Choroid plexus epithelial cell (primary cell): Measurements from ENCODE around the gene PPP1R27.
A peak's percentile ranks its signal among the peaks of the same experiment; 100 is the strongest.

ENCODE experiments used
- DNase-seq: peaks from one replicate; pipeline ENCODE4 v3.0.0-alpha.2; 2010; ENCODE audit warnings: low read depth
- H3K4me3 ChIP-seq: 2 replicates; pipeline ENCODE4 v1.5.1; 2011; ENCODE audit warnings: low read depth, mild to moderate bottlenecking, control low read depth, low read length, moderate library complexity
- CTCF ChIP-seq: conservative IDR thresholded peaks from 2 replicates; pipeline ENCODE4 v1.5.1; 2011; ENCODE audit warnings: low read depth, mild to moderate bottlenecking, control low read depth, inconsistent platforms, low read length, moderate library complexity

PPP1R27 gene

GRCh38 chr17:81859906-81860755, 25.3 kb upstream of the PPP1R27 start, which contains the start of gene P4HB:
P4HB (minus strand) TSS chr17:81860535; CDS start chr17:81860471, 64 bp downstream.
- DNase-seq, result no peak

DNA sequence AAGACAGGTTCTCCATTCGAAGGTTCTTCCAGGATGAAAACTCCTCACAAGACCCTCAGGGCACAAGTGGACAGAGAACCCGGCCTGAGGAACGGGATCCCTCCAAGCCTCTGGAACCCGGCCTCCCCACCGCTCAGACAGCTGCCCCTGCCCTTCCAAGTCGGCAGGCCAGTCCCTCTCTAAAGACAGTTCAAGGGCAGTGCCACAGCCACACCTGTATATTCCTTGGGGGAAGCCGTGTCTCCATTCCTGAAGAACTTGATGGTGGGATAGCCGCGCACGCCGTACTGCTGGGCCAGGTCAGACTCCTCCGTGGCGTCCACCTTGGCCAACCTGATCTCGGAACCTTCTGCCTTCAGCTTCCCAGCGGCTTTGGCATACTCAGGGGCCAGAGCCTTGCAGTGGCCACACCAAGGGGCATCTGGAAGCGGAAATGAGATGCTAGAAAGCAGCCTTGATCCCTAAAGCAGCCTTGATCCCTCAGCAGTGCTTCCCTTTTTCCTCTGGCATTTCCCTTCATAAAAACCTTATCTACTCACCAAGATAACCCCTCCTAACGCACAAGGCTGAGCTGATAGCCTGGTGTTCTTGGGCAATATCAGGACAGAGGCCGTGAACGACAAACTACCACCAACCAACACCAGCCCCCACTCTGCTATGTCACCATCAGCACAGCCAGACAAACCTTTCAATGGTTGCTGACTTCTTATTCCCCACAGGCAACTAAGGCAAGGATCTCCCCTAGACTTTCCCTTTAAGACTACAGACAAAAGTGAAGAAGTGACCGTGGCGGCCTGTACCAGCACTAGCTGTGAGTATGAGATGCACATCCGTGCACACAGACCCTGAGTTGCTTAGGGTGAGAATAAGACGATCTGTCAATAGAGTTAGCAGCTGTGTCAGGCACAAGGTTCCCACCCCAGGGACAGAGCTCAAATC, 24.4 kb upstream of the PPP1R27 start:
- TF ChIP-seq CTCF, result no peak
- DNase-seq, result peak; percentile 47
- peak overlapping the region; percentile 87 for H3K4me3 ChIP-seq

More at GRCh38 chr17:81859906-81860755, 25.3 kb upstream of the PPP1R27 start, which contains the start of gene P4HB:
- peak within 1 kb of the TSS; percentile 87 for H3K4me3 ChIP-seq
- no peak for TF ChIP-seq CTCF

DNA sequence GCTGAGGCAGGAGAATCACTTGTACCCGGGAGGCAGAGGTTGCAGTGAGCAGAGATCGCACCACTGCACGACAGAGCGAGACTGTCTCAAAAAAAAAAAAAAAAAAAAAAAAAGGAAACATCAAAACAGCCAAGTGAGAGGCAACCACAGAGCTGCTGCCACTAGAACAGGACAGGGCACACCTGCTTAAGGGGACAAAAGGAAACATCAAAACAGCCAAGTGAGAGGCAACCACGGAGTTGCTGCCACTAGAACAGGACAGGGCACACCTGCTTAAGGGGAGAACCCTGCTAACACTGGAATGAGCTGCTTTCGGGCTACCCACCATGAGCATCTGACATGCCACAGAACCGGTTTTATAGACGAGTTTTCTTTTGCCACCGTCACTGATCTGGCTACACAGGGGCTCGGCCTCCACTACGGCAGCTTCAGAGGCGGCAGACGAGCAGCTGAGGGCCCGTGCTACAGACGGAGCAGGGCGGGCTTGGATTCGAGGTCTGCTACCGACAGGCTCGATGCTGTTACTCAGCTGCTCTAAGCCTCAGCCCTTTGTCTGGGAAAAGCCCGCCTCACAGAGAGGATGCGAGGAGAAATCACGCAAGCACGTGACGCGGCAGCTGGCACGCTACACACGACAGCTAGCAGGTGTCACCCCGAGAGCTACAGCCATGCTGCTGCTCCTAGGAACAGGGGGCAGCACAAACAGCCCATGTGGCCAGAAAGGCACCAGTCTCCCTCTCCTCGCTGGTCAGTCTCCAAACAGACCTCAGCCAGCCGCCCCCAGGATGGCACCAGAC, 23.5 kb upstream of the PPP1R27 start:
- H3K4me3 ChIP-seq, result peak overlapping the region; percentile 87
- no peak for TF ChIP-seq CTCF
- DNase-seq, result no peak

GRCh38 chr17:81854974-81855774, 20.3 kb upstream of the PPP1R27 start:
- no peak overlapping the region for H3K4me3 ChIP-seq
- peak; percentile 18 for TF ChIP-seq CTCF

DNA sequence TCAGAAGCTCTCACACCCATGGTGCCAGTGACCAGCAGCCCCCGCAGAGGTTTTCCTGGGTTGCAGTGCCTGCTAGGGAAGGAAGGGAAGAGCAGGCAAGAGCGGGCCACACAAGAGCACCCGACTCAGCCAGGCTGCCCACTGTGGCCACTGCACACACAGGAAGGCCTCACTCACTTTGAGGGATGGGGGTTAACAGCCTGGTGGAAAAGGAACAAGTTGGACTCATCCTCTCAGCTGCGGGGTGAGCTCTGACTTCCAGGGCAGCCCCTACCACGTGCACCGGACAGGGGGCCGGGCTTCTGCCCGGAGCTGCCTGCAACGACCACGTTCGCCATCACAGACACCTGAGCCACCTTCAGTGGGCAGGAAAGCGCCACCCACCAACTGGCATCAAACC, 17.4 kb upstream of the PPP1R27 start:
- no peak for TF ChIP-seq CTCF
- no peak overlapping the region for H3K4me3 ChIP-seq
- no peak for DNase-seq

More at GRCh38 chr17:81854974-81855774, 20.3 kb upstream of the PPP1R27 start:
- no peak for DNase-seq

DNA sequence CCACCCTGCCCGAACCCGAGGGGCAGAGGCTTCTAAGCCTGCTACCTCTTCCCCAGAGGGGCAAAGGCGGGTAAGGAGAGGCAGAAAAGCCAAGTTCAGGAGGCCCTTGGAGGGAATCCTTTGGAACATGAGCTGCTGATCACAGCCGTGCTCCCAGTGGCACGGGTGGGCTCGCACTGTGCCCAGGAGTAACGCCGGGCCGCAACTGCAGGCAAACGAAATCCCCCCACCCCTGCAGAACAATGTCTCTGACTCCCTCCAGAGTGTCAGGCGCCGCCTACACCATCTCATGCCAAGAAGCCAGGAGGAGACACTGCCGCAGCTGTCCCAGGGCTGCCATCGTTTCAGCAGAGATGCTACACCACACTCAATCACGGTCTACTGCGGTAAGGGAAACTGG, 16.6 kb upstream of the PPP1R27 start:
- H3K4me3 ChIP-seq, result no peak overlapping the region
- no peak for DNase-seq
- no peak for TF ChIP-seq CTCF
